Activated B cell treated with CpG ODN at 0.5 μM for 24 hours (primary cell): Measurements from ENCODE around the gene RPS6KA5. TPM values are rescaled to one million over a fixed set of nuclear protein-coding genes. Genes with fewer than 3 reads are reported as not detected.

Experiments
- ATAC-seq: fragments of 200-7000 bp; cut with Tn5 transposase; one replicate; pipeline ENCODE4 v1.10.0; 2021; ENCODE audit warnings: low read depth, mild to moderate bottlenecking, moderate library complexity
- CTCF ChIA-PET: fragments of 350-600 bp; sonication (Branson Sonifier 250); formaldehyde crosslinking; loops from one replicate; lab custom pipeline; 2021; ENCODE audit warnings: antibody characterized with exemption; lab: Charles Lee
- POLR2A ChIA-PET: fragments of 350-600 bp; sonication (Branson Sonifier 250); formaldehyde crosslinking; loops from one replicate; lab custom pipeline; 2021; ENCODE audit warnings: antibody characterized with exemption; lab: Charles Lee
- DNase-seq: peaks from one replicate; pipeline ENCODE4 v3.0.0; 2022
- H3K27ac Mint-ChIP-seq: one replicate; pipeline ENCODE4 v1.8.0; 2020; ENCODE audit warnings: mixed read lengths
- H3K27me3 Mint-ChIP-seq: one replicate; pipeline ENCODE4 v1.8.0; 2021; ENCODE audit warnings: mixed read lengths
- H3K36me3 Mint-ChIP-seq: one replicate; pipeline ENCODE4 v1.8.0; 2021; ENCODE audit warnings: low read depth, mixed read lengths
- H3K4me1 Mint-ChIP-seq: one replicate; pipeline ENCODE4 v1.8.0; 2021; ENCODE audit warnings: mixed read lengths
- H3K4me3 Mint-ChIP-seq: one replicate; pipeline ENCODE4 v1.8.0; 2020; ENCODE audit warnings: mild to moderate bottlenecking, mixed read lengths
- H3K9me3 Mint-ChIP-seq: one replicate; pipeline ENCODE4 v1.8.0; 2020; ENCODE audit warnings: mixed read lengths
- CTCF ChIP-seq: fragments of 200-600 bp; IDR thresholded peaks from one replicate; pipeline ENCODE4 v1.8.0; 2022; ENCODE audit warnings: antibody characterized with exemption, mild to moderate bottlenecking
- intact Hi-C: fragments of 100-400 bp; cut with micrococcal nuclease; formaldehyde crosslinking; loops from one replicate; pipeline ENCODE4 v1.15.1; 2024
- total RNA-seq: library from RNA; stranded (reverse); gene quantifications from 2 replicates; pipeline ENCODE4 v1.2.3, GENCODE V29; 2022

The RPS6KA5 gene
- total RNA-seq, 1 donor from 2014 or later, result 16.3 TPM

GRCh38 chr14:91048676-91049075 is 11.8 kb downstream of the RPS6KA5 start:
- Mint-ChIP-seq H3K27me3 (no peaks in the 10 kb centered on the region), H3K36me3 (peaks cover 2% of the 10 kb centered on the region), H3K4me1 (peaks cover 49% of the 10 kb centered on the region), H3K4me3 (no peak overlapping the region), H3K27ac (no peak overlapping the region), H3K9me3 (no peaks in the 10 kb centered on the region)
- ChIA-PET CTCF (interaction anchor here (0.6 to 1.2 kb wide), 2 partner anchors 10 to 62 kb away, joined by 3 to 4 read pairs; no protein-coding TSS in a partner anchor), POLR2A (interaction anchor here (0.6 to 2.8 kb wide), 3 partner anchors 11 to 952 kb away, joined by 3 to 22 read pairs (median 8); partner anchors contain the start of gene RPS6KA5)
- DNase-seq (no peak), ATAC-seq (peak; percentile 21)
- TF ChIP-seq CTCF, result no peak
- intact Hi-C loops, result loop anchor here (1.0 kb wide), 1 partner anchor 8 kb away; no protein-coding TSS in a partner anchor

- Mint-ChIP-seq H3K4me1 (peaks cover 47% of the 10 kb centered on the region), H3K27ac (no peak overlapping the region), H3K9me3 (no peaks in the 10 kb centered on the region), H3K27me3 (no peaks in the 10 kb centered on the region), H3K36me3 (peaks cover 2% of the 10 kb centered on the region), H3K4me3 (no peak overlapping the region)
- no peak for DNase-seq
- no peak for TF ChIP-seq CTCF
- POLR2A ChIA-PET, result interaction anchor here (0.6 to 2.8 kb wide), 3 partner anchors 12 to 407 kb away, joined by 8 to 22 read pairs (median 11); partner anchors contain the start of gene RPS6KA5
- intact Hi-C loops, result loop anchor here (1.0 kb wide), 1 partner anchor 8 kb away; no protein-coding TSS in a partner anchor
- peak; percentile 50 for ATAC-seq
- CTCF ChIA-PET, result interaction anchor here (0.6 to 1.2 kb wide), 2 partner anchors 11 to 62 kb away, joined by 3 to 4 read pairs; no protein-coding TSS in a partner anchor
Measured at GRCh38 chr14:91048265-91048664, 12.2 kb downstream of the RPS6KA5 start.

GRCh38 chr14:91047174-91047753 is 13.2 kb downstream of the RPS6KA5 start:
- ChIA-PET CTCF (interaction anchor here (0.9 kb wide), 1 partner anchor 37 kb away, joined by 5 read pairs; no protein-coding TSS in a partner anchor), POLR2A (interaction anchor here (0.5 to 2.8 kb wide), 3 partner anchors 13 to 25 kb away, joined by 4 to 22 read pairs (median 7); partner anchors contain the start of gene RPS6KA5)
- TF ChIP-seq CTCF, result no peak
- DNase-seq (no peak), ATAC-seq (peak; percentile 21)
- intact Hi-C loops, result no loop called here
- H3K4me1 Mint-ChIP-seq, result peaks cover 47% of the 10 kb centered on the region
- H3K27me3 Mint-ChIP-seq, result no peaks in the 10 kb centered on the region
- peak overlapping the region; percentile 42 for H3K27ac Mint-ChIP-seq
- H3K36me3 Mint-ChIP-seq, result peaks cover 2% of the 10 kb centered on the region
- peak overlapping the region; percentile 47 for H3K4me3 Mint-ChIP-seq
- no peaks in the 10 kb centered on the region for H3K9me3 Mint-ChIP-seq

- ChIA-PET CTCF (no interaction called here), POLR2A (interaction anchor here (1.2 to 2.8 kb wide), 2 partner anchors 14 to 24 kb away, joined by 4 to 22 read pairs; partner anchors contain the start of gene RPS6KA5)
- peaks cover 47% of the 10 kb centered on the region for H3K4me1 Mint-ChIP-seq
- peak overlapping the region; percentile 41 for H3K4me3 Mint-ChIP-seq
- intact Hi-C loops, result no loop called here
- H3K36me3 Mint-ChIP-seq, result peaks cover 2% of the 10 kb centered on the region
- DNase-seq (no peak), ATAC-seq (peak; percentile 37)
- H3K27me3 Mint-ChIP-seq, result no peaks in the 10 kb centered on the region
- no peaks in the 10 kb centered on the region for H3K9me3 Mint-ChIP-seq
- TF ChIP-seq CTCF, result no peak
- H3K27ac Mint-ChIP-seq, result peak overlapping the region; percentile 66
Measured at GRCh38 chr14:91046488-91047072, 13.9 kb downstream of the RPS6KA5 start.

GRCh38 chr14:91041450-91041849 is 19.0 kb downstream of the RPS6KA5 start:
- intact Hi-C loops, result loop anchor here (2.0 kb wide), 1 partner anchor 15 kb away; no protein-coding TSS in a partner anchor
- Mint-ChIP-seq H3K9me3 (no peaks in the 10 kb centered on the region), H3K36me3 (peaks cover 5% of the 10 kb centered on the region), H3K27ac (no peak overlapping the region), H3K4me3 (no peak overlapping the region), H3K27me3 (no peaks in the 10 kb centered on the region), H3K4me1 (peaks cover 45% of the 10 kb centered on the region)
- TF ChIP-seq CTCF, result no peak
- POLR2A ChIA-PET, result interaction anchor here (0.8 kb wide), 1 partner anchor 19 kb away, joined by 3 read pairs; the partner anchor contains the start of gene RPS6KA5
- ATAC-seq, result no peak
- DNase-seq, result no peak
- CTCF ChIA-PET, result no interaction called here
